IgD-negative memory B cell (primary cell): ENCODE data around the gene SDHC. TPM values are rescaled to one million over a fixed set of nuclear protein-coding genes. Genes with fewer than 3 reads are reported as not detected.

Experiments
- H3K27ac Mint-ChIP-seq, 3 donors: one replicate each; pipeline ENCODE4 v1.8.0; 2020 to 2022; ENCODE audit warnings: mild to moderate bottlenecking in 3 of 3, mixed read lengths in 3 of 3, moderate library complexity in 1 of 3
- H3K27me3 Mint-ChIP-seq: one replicate; pipeline ENCODE4 v1.8.0; 2021; ENCODE audit warnings: mixed read lengths
- H3K36me3 Mint-ChIP-seq: one replicate; pipeline ENCODE4 v1.8.0; 2020; ENCODE audit warnings: mild to moderate bottlenecking, mixed read lengths
- H3K4me1 Mint-ChIP-seq, 3 donors: one replicate each; pipeline ENCODE4 v1.8.0; 2020 to 2022; ENCODE audit warnings: mixed read lengths in 3 of 3, mild to moderate bottlenecking in 1 of 3
- H3K4me3 Mint-ChIP-seq, 4 donors: one replicate each; pipeline ENCODE4 v1.8.0; 2020 to 2022; ENCODE audit warnings: mild to moderate bottlenecking in 4 of 4, mixed read lengths in 4 of 4, moderate library complexity in 3 of 4
- H3K9me3 Mint-ChIP-seq, 3 donors: one replicate each; pipeline ENCODE4 v1.8.0; 2020 to 2021; ENCODE audit warnings: mixed read lengths in 3 of 3, mild to moderate bottlenecking in 1 of 3
- polyA plus RNA-seq: library from polyadenylated mRNA; unstranded; fragments of 300-500 nt; fragmentation: Illumina TruSeq; gene quantifications from one replicate; pipeline ENCODE4 v1.2.3, GENCODE V29; 2021

SDHC gene
- polyA plus RNA-seq, result 173 TPM

- Mint-ChIP-seq H3K4me1 (peaks cover 10 to 18% (median 13%) of the 10 kb centered on the region in 3 donors), H3K27ac (peak within 1 kb of the TSS; percentile 97 to 100 (median 99)), H3K36me3 (no peaks in the 10 kb centered on the region), H3K27me3 (no peaks in the 10 kb centered on the region), H3K4me3 (peak within 1 kb of the TSS; percentile 98 to 100 (median 98)), H3K9me3 (no peaks in the 10 kb centered on the region)
Observed at GRCh38 chr1:161314201-161314981, at the start of gene SDHC. Gene SDHC (plus strand): TSS chr1:161314381. CDS start chr1:161314406, 25 bp downstream.

GRCh38 chr1:161265305-161265704 lies 48.9 kb upstream of the SDHC start:
- H3K4me1 Mint-ChIP-seq, result peaks cover 7 to 24% (median 23%) of the 10 kb centered on the region in 3 donors
- H3K4me3 Mint-ChIP-seq, result no peak overlapping the region
- H3K27ac Mint-ChIP-seq, result no peak overlapping the region
- H3K27me3 Mint-ChIP-seq, result peaks cover 28% of the 10 kb centered on the region
- no peaks in the 10 kb centered on the region for H3K36me3 Mint-ChIP-seq
- no peaks in the 10 kb centered on the region for H3K9me3 Mint-ChIP-seq

- H3K9me3 Mint-ChIP-seq, result no peaks in the 10 kb centered on the region
- no peaks in the 10 kb centered on the region for H3K36me3 Mint-ChIP-seq
- peaks cover 4 to 18% (median 16%) of the 10 kb centered on the region in 3 donors for H3K4me1 Mint-ChIP-seq
- H3K27ac Mint-ChIP-seq, result no peak overlapping the region
- peaks cover 20% of the 10 kb centered on the region for H3K27me3 Mint-ChIP-seq
- no peak overlapping the region for H3K4me3 Mint-ChIP-seq
Observed at GRCh38 chr1:161266202-161266601, 48.0 kb upstream of the SDHC start.

GRCh38 chr1:161266836-161267235 lies 47.3 kb upstream of the SDHC start:
- peaks cover 1 to 14% (median 10%) of the 10 kb centered on the region in 3 donors for H3K4me1 Mint-ChIP-seq
- peaks cover 14% of the 10 kb centered on the region for H3K27me3 Mint-ChIP-seq
- H3K4me3 Mint-ChIP-seq, result no peak overlapping the region
- H3K9me3 Mint-ChIP-seq, result no peaks in the 10 kb centered on the region
- H3K36me3 Mint-ChIP-seq, result no peaks in the 10 kb centered on the region
- H3K27ac Mint-ChIP-seq, result no peak overlapping the region

- H3K4me1 Mint-ChIP-seq, result peaks cover 0 to 14% (median 9%) of the 10 kb centered on the region in 3 donors
Observed at GRCh38 chr1:161267321-161267720, 46.9 kb upstream of the SDHC start.

GRCh38 chr1:161273402-161273801 lies 40.8 kb upstream of the SDHC start:
- H3K9me3 Mint-ChIP-seq, result no peaks in the 10 kb centered on the region
- H3K4me3 Mint-ChIP-seq, result no peak overlapping the region
- no peak overlapping the region for H3K27ac Mint-ChIP-seq
- peaks cover 10% of the 10 kb centered on the region for H3K27me3 Mint-ChIP-seq
- H3K4me1 Mint-ChIP-seq, result peaks cover 0 to under 1% (median 0%) of the 10 kb centered on the region in 3 donors
- H3K36me3 Mint-ChIP-seq, result no peaks in the 10 kb centered on the region

More at GRCh38 chr1:161267321-161267720, 46.9 kb upstream of the SDHC start:
- Mint-ChIP-seq H3K27ac (no peak overlapping the region), H3K9me3 (no peaks in the 10 kb centered on the region), H3K27me3 (peaks cover 11% of the 10 kb centered on the region), H3K36me3 (no peaks in the 10 kb centered on the region), H3K4me3 (no peak overlapping the region)

- Mint-ChIP-seq H3K27ac (no peak overlapping the region), H3K36me3 (no peaks in the 10 kb centered on the region), H3K4me3 (peak overlapping the region in 1 of 4 donors; percentile 28), H3K4me1 (no peaks in the 10 kb centered on the region), H3K27me3 (peaks cover 10% of the 10 kb centered on the region), H3K9me3 (no peaks in the 10 kb centered on the region)
Observed at GRCh38 chr1:161274874-161275273, 39.3 kb upstream of the SDHC start.

- Mint-ChIP-seq H3K27me3 (peaks cover 6% of the 10 kb centered on the region), H3K4me1 (peaks cover 0 to 9% (median 7%) of the 10 kb centered on the region in 3 donors), H3K9me3 (no peaks in the 10 kb centered on the region), H3K36me3 (peaks cover 4% of the 10 kb centered on the region), H3K27ac (no peak overlapping the region), H3K4me3 (no peak overlapping the region)
Observed at GRCh38 chr1:161282991-161283390, 31.2 kb upstream of the SDHC start.

GRCh38 chr1:161285113-161285512 lies 29.1 kb upstream of the SDHC start:
- Mint-ChIP-seq H3K9me3 (no peaks in the 10 kb centered on the region), H3K36me3 (peaks cover 6% of the 10 kb centered on the region), H3K27me3 (peaks cover 6% of the 10 kb centered on the region), H3K27ac (no peak overlapping the region), H3K4me1 (peaks cover 0 to 9% (median 7%) of the 10 kb centered on the region in 3 donors), H3K4me3 (no peak overlapping the region)

- H3K4me3 Mint-ChIP-seq, result no peak overlapping the region
- H3K27me3 Mint-ChIP-seq, result peaks cover 4% of the 10 kb centered on the region
- no peaks in the 10 kb centered on the region for H3K9me3 Mint-ChIP-seq
- peaks cover 2% of the 10 kb centered on the region for H3K36me3 Mint-ChIP-seq
- H3K27ac Mint-ChIP-seq, result no peak overlapping the region
- peaks cover 0 to 8% (median 7%) of the 10 kb centered on the region in 3 donors for H3K4me1 Mint-ChIP-seq
Observed at GRCh38 chr1:161285521-161285920, 28.7 kb upstream of the SDHC start.

- Mint-ChIP-seq H3K4me1 (peaks cover 0 to 9% (median 7%) of the 10 kb centered on the region in 3 donors), H3K27ac (no peak overlapping the region), H3K4me3 (no peak overlapping the region), H3K9me3 (no peaks in the 10 kb centered on the region), H3K27me3 (peaks cover 4% of the 10 kb centered on the region), H3K36me3 (peaks cover 2% of the 10 kb centered on the region)
Observed at GRCh38 chr1:161287482-161288054, 26.6 kb upstream of the SDHC start.

- peaks cover 2% of the 10 kb centered on the region for H3K27me3 Mint-ChIP-seq
- H3K27ac Mint-ChIP-seq, result peak overlapping the region in 1 of 3 donors; percentile 47
- no peak overlapping the region for H3K4me3 Mint-ChIP-seq
- no peaks in the 10 kb centered on the region for H3K9me3 Mint-ChIP-seq
- H3K36me3 Mint-ChIP-seq, result peaks cover 2% of the 10 kb centered on the region
- H3K4me1 Mint-ChIP-seq, result peaks cover 0 to 2% (median 0%) of the 10 kb centered on the region in 3 donors
Observed at GRCh38 chr1:161290779-161291178, 23.4 kb upstream of the SDHC start.

- Mint-ChIP-seq H3K9me3 (no peaks in the 10 kb centered on the region), H3K4me1 (peaks cover 5 to 10% (median 9%) of the 10 kb centered on the region in 3 donors), H3K4me3 (no peak overlapping the region), H3K36me3 (no peaks in the 10 kb centered on the region), H3K27me3 (no peaks in the 10 kb centered on the region), H3K27ac (no peak overlapping the region)
Observed at GRCh38 chr1:161297415-161297814, 16.8 kb upstream of the SDHC start.

GRCh38 chr1:161298116-161298515 lies 16.1 kb upstream of the SDHC start:
- Mint-ChIP-seq H3K9me3 (no peaks in the 10 kb centered on the region), H3K4me1 (peaks cover 5 to 10% (median 9%) of the 10 kb centered on the region in 3 donors), H3K27me3 (no peaks in the 10 kb centered on the region), H3K36me3 (no peaks in the 10 kb centered on the region), H3K4me3 (peak overlapping the region in 1 of 4 donors; percentile 2), H3K27ac (peak overlapping the region in 1 of 3 donors; percentile 8)

GRCh38 chr1:161299347-161299746 lies 14.8 kb upstream of the SDHC start:
- no peaks in the 10 kb centered on the region for H3K36me3 Mint-ChIP-seq
- peaks cover 10 to 13% (median 12%) of the 10 kb centered on the region in 3 donors for H3K4me1 Mint-ChIP-seq
- H3K27me3 Mint-ChIP-seq, result no peaks in the 10 kb centered on the region
- H3K4me3 Mint-ChIP-seq, result no peak overlapping the region
- no peaks in the 10 kb centered on the region for H3K9me3 Mint-ChIP-seq
- no peak overlapping the region for H3K27ac Mint-ChIP-seq
